Astrocyte (in vitro differentiated cells and primary cell): ENCODE data around the gene PRRT1. TPM values are rescaled to one million over a fixed set of nuclear protein-coding genes. Genes with fewer than 3 reads are reported as not detected.
A peak's percentile ranks its signal among the peaks of the same experiment; 100 is the strongest.

Source experiments
- DNase-seq: peaks from one replicate; pipeline ENCODE4 v3.0.0-alpha.2; 2010; ENCODE audit warnings: low read depth
- FAIRE-seq: peaks from 2 replicates; lab custom pipeline; 2011; peaks lifted over from hg19 to GRCh38; lab: Jason Lieb, UNC
- H2AFZ ChIP-seq: 2 replicates; pipeline ENCODE4 v1.6.0; 2012; ENCODE audit warnings: low read depth, low read length, inconsistent platforms
- H3K27ac ChIP-seq: 2 replicates; pipeline ENCODE4 v1.5.1; 2011; ENCODE audit warnings: low read depth, low read length, inconsistent platforms
- H3K27me3 ChIP-seq: 2 replicates; pipeline ENCODE4 v1.6.0; 2011; ENCODE audit warnings: low read length, inconsistent platforms; ENCODE audit not compliant: insufficient read depth
- H3K36me3 ChIP-seq: 2 replicates; pipeline ENCODE4 v1.5.1; 2011; ENCODE audit warnings: low read length, inconsistent platforms; ENCODE audit not compliant: insufficient read depth
- H3K4me1 ChIP-seq: 2 replicates; pipeline ENCODE4 v1.5.1; 2011; ENCODE audit warnings: low read length, inconsistent platforms; ENCODE audit not compliant: insufficient read depth
- H3K4me2 ChIP-seq: 2 replicates; pipeline ENCODE4 v1.6.0; 2012; ENCODE audit warnings: low read length, inconsistent platforms
- H3K4me3 ChIP-seq: 2 replicates; pipeline ENCODE4 v1.5.1; 2011; ENCODE audit warnings: low read depth, mild to moderate bottlenecking, low read length, inconsistent platforms; ENCODE audit not compliant: insufficient read depth
- H3K79me2 ChIP-seq: 2 replicates; pipeline ENCODE4 v1.6.0; 2012; ENCODE audit warnings: mild to moderate bottlenecking, low read length, inconsistent platforms; ENCODE audit not compliant: insufficient read depth
- H3K9ac ChIP-seq: 2 replicates; pipeline ENCODE4 v1.6.0; 2012; ENCODE audit warnings: mild to moderate bottlenecking, low read length, inconsistent platforms
- H3K9me3 ChIP-seq: 2 replicates; pipeline ENCODE4 v1.5.1; 2012; ENCODE audit warnings: low read depth, mild to moderate bottlenecking, low read length, inconsistent platforms; ENCODE audit not compliant: insufficient read depth
- H4K20me1 ChIP-seq: 2 replicates; pipeline ENCODE4 v1.6.0; 2012; ENCODE audit warnings: low read length, inconsistent platforms; ENCODE audit not compliant: insufficient read depth
- H3K27ac Mint-ChIP-seq: one replicate; pipeline ENCODE4 v1.8.0; 2021; ENCODE audit warnings: mild to moderate bottlenecking, mixed read lengths; ENCODE audit not compliant: unreplicated experiment
- H3K27me3 Mint-ChIP-seq: one replicate; pipeline ENCODE4 v1.8.0; 2021; ENCODE audit warnings: low read depth, mixed read lengths; ENCODE audit not compliant: unreplicated experiment
- H3K36me3 Mint-ChIP-seq: one replicate; pipeline ENCODE4 v1.8.0; 2021; ENCODE audit warnings: low read depth, mixed read lengths; ENCODE audit not compliant: unreplicated experiment
- H3K4me1 Mint-ChIP-seq: one replicate; pipeline ENCODE4 v1.8.0; 2021; ENCODE audit warnings: low read depth, mixed read lengths; ENCODE audit not compliant: unreplicated experiment
- H3K4me3 Mint-ChIP-seq: one replicate; pipeline ENCODE4 v1.8.0; 2021; ENCODE audit warnings: mild to moderate bottlenecking, moderate library complexity, mixed read lengths; ENCODE audit not compliant: unreplicated experiment
- H3K9me3 Mint-ChIP-seq: one replicate; pipeline ENCODE4 v1.8.0; 2021; ENCODE audit warnings: mild to moderate bottlenecking, mixed read lengths; ENCODE audit not compliant: unreplicated experiment
- CTCF ChIP-seq: IDR thresholded peaks from 2 replicates; pipeline ENCODE4 v1.5.1; 2011; ENCODE audit warnings: low read depth, mild to moderate bottlenecking, inconsistent platforms, low read length, moderate library complexity; ENCODE audit not compliant: insufficient read depth
- EZH2 ChIP-seq: IDR thresholded peaks from 2 replicates; pipeline ENCODE4 v1.6.1; 2012; ENCODE audit warnings: mild to moderate bottlenecking, low read length, inconsistent platforms; ENCODE audit not compliant: insufficient read depth
- total RNA-seq: library from RNA; stranded (reverse); gene quantifications from 2 replicates; pipeline ENCODE4 v1.2.1, GENCODE V29; 2021

The PRRT1 gene
- total RNA-seq, 1 donor from 2014 or later = 0.45 TPM

- peaks cover 35% of the 10 kb centered on the region for H3K4me1 Mint-ChIP-seq
- no peak overlapping the region for H2AFZ ChIP-seq
- H3K36me3 Mint-ChIP-seq = peaks cover 20% of the 10 kb centered on the region
- no peaks in the 10 kb centered on the region for H3K27me3 Mint-ChIP-seq
- no peaks in the 10 kb centered on the region for H3K9me3 Mint-ChIP-seq
- no peak overlapping the region for H3K27ac Mint-ChIP-seq
- peaks cover 40% of the 10 kb centered on the region for H3K79me2 ChIP-seq
- no peak overlapping the region for H3K27ac ChIP-seq
- H3K4me3 ChIP-seq = no peak overlapping the region
- H3K4me1 ChIP-seq = peaks cover 38% of the 10 kb centered on the region
- peak overlapping the region; percentile 58 for H3K4me3 Mint-ChIP-seq
- H3K9ac ChIP-seq = no peak overlapping the region
- peaks cover 36% of the 10 kb centered on the region for H4K20me1 ChIP-seq
- no peak for TF ChIP-seq EZH2
- TF ChIP-seq CTCF = no peak
- H3K9me3 ChIP-seq = no peaks in the 10 kb centered on the region
- H3K4me2 ChIP-seq = no peak overlapping the region
- FAIRE-seq (no peak), DNase-seq (no peak)
- H3K36me3 ChIP-seq = peaks cover 12% of the 10 kb centered on the region
- H3K27me3 ChIP-seq = no peaks in the 10 kb centered on the region
These were observed 21.4 kb upstream of the PRRT1 start for GRCh38 chr6:32173051-32173727.

DNA sequence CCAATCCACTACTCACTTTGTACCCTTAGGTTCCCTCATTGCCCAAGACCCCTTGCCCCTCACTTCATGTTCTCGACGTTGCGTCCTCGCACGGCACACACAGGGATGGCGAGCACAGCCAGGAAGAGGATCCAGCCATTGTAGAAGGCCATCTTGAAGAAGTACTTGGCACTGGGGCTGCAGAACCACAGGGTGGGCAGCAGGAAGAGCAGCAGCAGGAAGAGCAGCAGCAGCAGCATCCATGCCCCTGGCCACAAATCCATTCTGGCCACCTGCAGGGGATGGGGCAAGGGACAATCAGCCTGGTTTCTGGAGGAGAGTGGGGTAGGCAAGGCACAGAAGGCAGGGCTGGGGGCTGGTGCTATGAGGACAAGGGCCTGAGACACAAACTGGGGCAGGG lies 19.5 kb upstream of the PRRT1 start:
- Histone ChIP-seq H3K9me3 (no peaks in the 10 kb centered on the region), H2AFZ (no peak overlapping the region), H3K4me1 (peaks cover 26% of the 10 kb centered on the region), H3K27me3 (no peaks in the 10 kb centered on the region), H3K4me3 (no peak overlapping the region), H4K20me1 (peaks cover 36% of the 10 kb centered on the region), H3K36me3 (peaks cover 12% of the 10 kb centered on the region), H3K4me2 (no peak overlapping the region), H3K27ac (no peak overlapping the region), H3K9ac (no peak overlapping the region), H3K79me2 (peaks cover 40% of the 10 kb centered on the region)
- Mint-ChIP-seq H3K4me3 (no peak overlapping the region), H3K4me1 (peaks cover 32% of the 10 kb centered on the region), H3K36me3 (peaks cover 27% of the 10 kb centered on the region), H3K27me3 (no peaks in the 10 kb centered on the region), H3K27ac (no peak overlapping the region), H3K9me3 (no peaks in the 10 kb centered on the region)
- no peak for FAIRE-seq
- no peak for DNase-seq
- no peak for TF ChIP-seq CTCF
- no peak for TF ChIP-seq EZH2

- H3K27ac Mint-ChIP-seq = no peak overlapping the region
- H3K27me3 Mint-ChIP-seq = no peaks in the 10 kb centered on the region
- H3K36me3 Mint-ChIP-seq = peaks cover 30% of the 10 kb centered on the region
- H4K20me1 ChIP-seq = peaks cover 36% of the 10 kb centered on the region
- H3K4me3 Mint-ChIP-seq = no peak overlapping the region
- no peak overlapping the region for H3K27ac ChIP-seq
- H3K4me1 ChIP-seq = peaks cover 23% of the 10 kb centered on the region
- no peaks in the 10 kb centered on the region for H3K9me3 ChIP-seq
- H3K27me3 ChIP-seq = no peaks in the 10 kb centered on the region
- no peak overlapping the region for H2AFZ ChIP-seq
- DNase-seq (no peak), FAIRE-seq (no peak)
- H3K36me3 ChIP-seq = peaks cover 12% of the 10 kb centered on the region
- peaks cover 30% of the 10 kb centered on the region for H3K4me1 Mint-ChIP-seq
- TF ChIP-seq CTCF (no peak), EZH2 (no peak)
- no peak overlapping the region for H3K9ac ChIP-seq
- H3K9me3 Mint-ChIP-seq = peaks cover 2% of the 10 kb centered on the region
- H3K4me3 ChIP-seq = no peak overlapping the region
- peaks cover 34% of the 10 kb centered on the region for H3K79me2 ChIP-seq
- H3K4me2 ChIP-seq = no peak overlapping the region
These were observed 18.6 kb upstream of the PRRT1 start for GRCh38 chr6:32170294-32170693.
